Trophoblast cell (in vitro differentiated cells and primary cell): ENCODE results near the gene DVL1.
"Not testable (repeated sequence)": the region's sequence is repeated elsewhere in the genome, so short reads cannot be mapped to it uniquely, and the experiment has no call there.

Experiments used
- DNase-seq, 2 donors: peaks; one replicate each; pipeline ENCODE4 v3.0.0-alpha.2; 2016
- H2AFZ ChIP-seq: 2 replicates; pipeline ENCODE4 v1.6.1; 2013; ENCODE audit warnings: low read length, moderate library complexity, mild to moderate bottlenecking; ENCODE audit not compliant: insufficient read depth, poor library complexity
- H2AK5ac ChIP-seq: 2 replicates; pipeline ENCODE4 v1.6.1; 2013; ENCODE audit warnings: mild to moderate bottlenecking, low read length
- H2BK120ac ChIP-seq: 2 replicates; pipeline ENCODE4 v1.6.1; 2013; ENCODE audit warnings: low read length, mild to moderate bottlenecking, moderate library complexity; ENCODE audit not compliant: insufficient read depth, poor library complexity
- H2BK12ac ChIP-seq: 2 replicates; pipeline ENCODE4 v1.6.1; 2013; ENCODE audit warnings: mild to moderate bottlenecking, low read length, moderate library complexity
- H2BK5ac ChIP-seq: 2 replicates; pipeline ENCODE4 v1.6.1; 2013; ENCODE audit warnings: low read length, low read depth, moderate library complexity, mild to moderate bottlenecking; ENCODE audit not compliant: poor library complexity
- H3K14ac ChIP-seq: 2 replicates; pipeline ENCODE4 v1.6.1; 2013; ENCODE audit warnings: mild to moderate bottlenecking, low read length
- H3K18ac ChIP-seq: 2 replicates; pipeline ENCODE4 v1.6.1; 2013; ENCODE audit warnings: mild to moderate bottlenecking, low read length
- H3K23ac ChIP-seq: 2 replicates; pipeline ENCODE4 v1.6.1; 2013; ENCODE audit warnings: low read length
- H3K27ac ChIP-seq: 2 replicates; pipeline ENCODE4 v1.5.1; 2013; ENCODE audit warnings: low read depth, mild to moderate bottlenecking, inconsistent platforms, low read length, moderate library complexity
- H3K27me3 ChIP-seq: 2 replicates; pipeline ENCODE4 v1.6.1; 2013; ENCODE audit warnings: inconsistent platforms, mild to moderate bottlenecking, low read length, moderate library complexity; ENCODE audit not compliant: insufficient read depth
- H3K36me3 ChIP-seq, 2 experiments: 1 replicate in 1 of 2; 2 replicates in 1 of 2; pipeline ENCODE4 v1.6.1; 2013; ENCODE audit warnings: low read length in 2 of 2, mild to moderate bottlenecking in 2 of 2, moderate library complexity in 1 of 2; ENCODE audit not compliant: insufficient read depth in 2 of 2, control insufficient read depth in 1 of 2
- H3K4ac ChIP-seq: 2 replicates; pipeline ENCODE4 v1.6.1; 2013; ENCODE audit warnings: low read depth, mild to moderate bottlenecking, low read length, moderate library complexity
- H3K4me1 ChIP-seq, 2 experiments: 1 replicate in 1 of 2; 2 replicates in 1 of 2; pipeline ENCODE4 v1.6.1; 2013; ENCODE audit warnings: low read length in 2 of 2, mild to moderate bottlenecking in 2 of 2, moderate library complexity in 1 of 2; ENCODE audit not compliant: insufficient read depth in 2 of 2, control insufficient read depth in 1 of 2
- H3K4me2 ChIP-seq: 2 replicates; pipeline ENCODE4 v1.6.1; 2013; ENCODE audit warnings: inconsistent platforms, mild to moderate bottlenecking, low read length, moderate library complexity
- H3K4me3 ChIP-seq: 2 replicates; pipeline ENCODE4 v1.5.1; 2013; ENCODE audit warnings: mild to moderate bottlenecking, low read depth, low read length, inconsistent platforms
- H3K79me1 ChIP-seq: one replicate; pipeline ENCODE4 v1.6.1; 2013; ENCODE audit warnings: low read length
- H3K79me2 ChIP-seq: 2 replicates; pipeline ENCODE4 v1.6.1; 2013; ENCODE audit warnings: low read length, mild to moderate bottlenecking; ENCODE audit not compliant: control insufficient read depth, insufficient read depth, poor library complexity
- H3K9ac ChIP-seq: 2 replicates; pipeline ENCODE4 v1.6.1; 2013; ENCODE audit warnings: mild to moderate bottlenecking, low read length
- H3K9me3 ChIP-seq: 2 replicates; pipeline ENCODE4 v1.6.1; 2013; ENCODE audit warnings: low read depth, mild to moderate bottlenecking, control low read depth, inconsistent platforms, low read length; ENCODE audit not compliant: insufficient read depth
- H4K12ac ChIP-seq: 2 replicates; pipeline ENCODE4 v1.6.1; 2013; ENCODE audit warnings: low read depth, mild to moderate bottlenecking, low read length, moderate library complexity
- H4K8ac ChIP-seq: 2 replicates; pipeline ENCODE4 v1.6.1; 2013; ENCODE audit warnings: low read depth, mild to moderate bottlenecking, low read length, moderate library complexity
- H4K91ac ChIP-seq: one replicate; pipeline ENCODE4 v1.6.1; 2013; ENCODE audit warnings: low read depth, mild to moderate bottlenecking, low read length, moderate library complexity
- WGBS: extraction: QIAGEN DNeasy Blood & Tissue Kit; methylation state at CpG from one replicate; pipeline ENCODE4 v1.1.7; 2013; ENCODE audit warnings: missing lambda C conversion rate; ENCODE audit not compliant: insufficient read length, insufficient coverage; ENCODE audit errors: extremely low coverage; 5-methylcytosine and 5-hydroxymethylcytosine counted together

The DVL1 gene

GRCh38 chr1:1370094-1370493 is 20.9 kb upstream of the DVL1 start:
- H4K8ac ChIP-seq, H2BK120ac ChIP-seq, H3K18ac ChIP-seq, H2AFZ ChIP-seq, H4K91ac ChIP-seq, H3K23ac ChIP-seq, H3K4me3 ChIP-seq, H2BK12ac ChIP-seq, H3K79me1 ChIP-seq, H3K9ac ChIP-seq, H4K12ac ChIP-seq, H3K4ac ChIP-seq, H3K27me3 ChIP-seq, H3K27ac ChIP-seq, H3K4me1 ChIP-seq, H3K4me2 ChIP-seq, DNase-seq, H2AK5ac ChIP-seq, H3K14ac ChIP-seq, H2BK5ac ChIP-seq: not testable (repeated sequence)
- no CpG with 5 or more reads among the region's 14 CpGs for WGBS
- Histone ChIP-seq H3K36me3 (peaks cover 21 to 22% of the 10 kb centered on the region in 2 experiments), H3K9me3 (peaks cover 10% of the 10 kb centered on the region), H3K79me2 (peaks cover 13% of the 10 kb centered on the region)

DNA sequence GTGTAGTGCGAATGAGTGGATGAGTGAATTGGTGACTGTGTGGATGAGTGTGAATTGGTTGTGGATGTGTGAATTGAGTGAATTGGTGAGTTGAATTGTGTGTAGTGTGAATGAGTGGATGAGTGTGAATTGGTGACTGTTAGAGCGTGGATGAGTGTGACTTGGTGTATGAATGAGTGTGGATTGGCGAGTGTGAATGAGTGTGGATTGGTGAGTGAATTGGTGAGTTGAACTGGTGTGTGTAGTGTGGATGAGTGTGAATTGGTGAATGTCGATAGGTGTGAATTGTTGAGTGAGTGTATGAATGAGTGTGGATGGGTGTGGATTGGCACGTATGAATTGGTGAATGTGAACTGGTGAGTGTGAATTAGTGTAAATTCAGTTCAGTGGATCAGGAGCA is 18.1 kb upstream of the DVL1 start:
- DNase-seq = no peak
- 100% methylated on average over 5 of the region's 5 CpGs for WGBS
- H3K4me2 ChIP-seq = no peak overlapping the region

GRCh38 chr1:1366699-1367066 is 17.5 kb upstream of the DVL1 start:
- H3K36me3 ChIP-seq = peaks cover 3 to 4% of the 10 kb centered on the region in 2 experiments
- no peak overlapping the region for H2AFZ ChIP-seq
- peaks cover 0 to 2% of the 10 kb centered on the region in 2 experiments for H3K4me1 ChIP-seq
- H3K14ac ChIP-seq = no peak overlapping the region
- H2BK12ac ChIP-seq = no peak overlapping the region
- H3K79me2 ChIP-seq = no peaks in the 10 kb centered on the region
- no peak overlapping the region for H4K8ac ChIP-seq
- H2AK5ac ChIP-seq = no peak overlapping the region
- H3K27ac ChIP-seq = no peak overlapping the region
- no peak for DNase-seq
- WGBS = 100% methylated on average over 3 of the region's 3 CpGs
- H2BK120ac ChIP-seq = no peak overlapping the region
- no peak overlapping the region for H3K23ac ChIP-seq
- no peak overlapping the region for H3K4me3 ChIP-seq
- peaks cover 10% of the 10 kb centered on the region for H3K9me3 ChIP-seq
- no peaks in the 10 kb centered on the region for H3K27me3 ChIP-seq
- no peak overlapping the region for H3K9ac ChIP-seq
- no peak overlapping the region for H3K4me2 ChIP-seq
- no peak overlapping the region for H3K18ac ChIP-seq
- H2BK5ac ChIP-seq = no peak overlapping the region
- H4K91ac ChIP-seq = no peak overlapping the region
- H4K12ac ChIP-seq = no peak overlapping the region
- H3K4ac ChIP-seq = no peak overlapping the region
- peaks cover 3% of the 10 kb centered on the region for H3K79me1 ChIP-seq

More for the DNA sequence above, 18.1 kb upstream of the DVL1 start:
- H3K9me3 ChIP-seq = peaks cover 10% of the 10 kb centered on the region
- H2BK120ac ChIP-seq = no peak overlapping the region
- H2BK12ac ChIP-seq = no peak overlapping the region
- H3K18ac ChIP-seq = no peak overlapping the region
- no peak overlapping the region for H4K12ac ChIP-seq
- no peak overlapping the region for H2AK5ac ChIP-seq
- peak overlapping the region; percentile 8 for H3K23ac ChIP-seq
- no peak overlapping the region for H3K27ac ChIP-seq
- H3K27me3 ChIP-seq = no peaks in the 10 kb centered on the region
- no peak overlapping the region for H3K4me3 ChIP-seq
- H3K79me1 ChIP-seq = no peaks in the 10 kb centered on the region
- H4K8ac ChIP-seq = no peak overlapping the region
- H3K36me3 ChIP-seq = peaks cover 6% of the 10 kb centered on the region in 2 experiments
- H3K14ac ChIP-seq = no peak overlapping the region
- H3K79me2 ChIP-seq = no peaks in the 10 kb centered on the region
- H4K91ac ChIP-seq = no peak overlapping the region
- no peaks in the 10 kb centered on the region for H3K4me1 ChIP-seq
- H2AFZ ChIP-seq = no peak overlapping the region
- no peak overlapping the region for H3K4ac ChIP-seq
- H3K9ac ChIP-seq = no peak overlapping the region
- no peak overlapping the region for H2BK5ac ChIP-seq

DNA sequence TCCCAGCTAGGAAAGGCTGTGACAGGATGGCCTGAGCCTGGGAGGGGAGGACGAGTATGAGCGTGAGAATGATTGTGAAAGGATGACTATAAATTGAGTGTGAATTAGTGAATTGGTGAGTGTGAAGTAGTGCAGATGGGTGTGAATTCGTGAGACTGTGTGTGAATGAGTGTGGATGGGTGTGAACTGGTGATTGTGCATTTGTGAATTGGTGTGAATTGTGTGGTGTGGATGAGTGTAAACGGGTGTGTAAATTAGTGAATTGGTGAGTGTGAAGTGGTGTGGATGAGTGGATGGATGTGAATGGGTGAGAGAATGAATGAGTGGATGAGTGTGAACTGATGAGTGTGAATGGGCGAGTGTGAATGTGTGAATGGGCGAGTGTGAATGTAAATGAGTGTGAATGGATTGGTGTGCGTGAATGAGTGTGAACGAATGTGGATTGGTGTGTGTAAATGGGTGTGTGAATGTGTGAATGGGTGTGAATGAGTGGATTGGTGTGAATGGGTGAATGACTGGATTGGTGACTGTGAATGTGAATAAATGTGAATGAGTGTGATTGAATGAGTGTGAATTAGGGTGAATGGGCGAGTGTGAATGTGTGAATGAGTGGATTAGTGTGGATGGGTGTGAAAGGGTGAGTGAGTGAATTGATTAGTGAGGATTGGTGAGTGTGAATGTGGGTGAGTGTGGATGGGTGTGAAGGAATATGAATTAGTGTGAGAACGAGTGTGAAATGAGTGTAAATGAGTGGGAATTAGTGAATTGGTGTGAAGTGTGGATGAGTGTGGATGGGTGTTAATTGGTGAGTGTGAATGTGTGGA is 16.9 kb upstream of the DVL1 start:
- Histone ChIP-seq H2BK5ac (no peak overlapping the region), H4K91ac (no peak overlapping the region), H3K14ac (no peak overlapping the region), H3K36me3 (no peaks in the 10 kb centered on the region), H3K27me3 (no peaks in the 10 kb centered on the region), H3K79me2 (peaks cover under 1% of the 10 kb centered on the region), H4K8ac (no peak overlapping the region), H3K4me1 (peaks cover 5 to 8% of the 10 kb centered on the region in 2 experiments), H2AK5ac (no peak overlapping the region), H3K4me3 (no peak overlapping the region), H4K12ac (no peak overlapping the region), H3K9ac (no peak overlapping the region), H3K9me3 (peaks cover 10% of the 10 kb centered on the region), H2AFZ (no peak overlapping the region), H3K27ac (no peak overlapping the region), H3K4ac (no peak overlapping the region), H2BK12ac (no peak overlapping the region), H3K79me1 (peaks cover 9% of the 10 kb centered on the region), H2BK120ac (no peak overlapping the region), H3K4me2 (no peak overlapping the region), H3K23ac (peak overlapping the region; percentile 58), H3K18ac (no peak overlapping the region)
- DNase-seq = no peak
- 100% methylated on average over 10 of the region's 10 CpGs for WGBS
